Lower leg skin (tissue), 3 donors: ENCODE measurements around the gene CBX2.

Source experiments
- POLR2A ChIP-seq, 2 donors: fragments of 450-650 bp; IDR thresholded peaks; one replicate each; pipeline ENCODE4 v1.6.1; 2016 to 2017; ENCODE audit warnings: antibody characterized with exemption in 2 of 2, mild to moderate bottlenecking in 1 of 2, moderate library complexity in 1 of 2
- TF ChIP-seq, protein P1 (sequence below), 3 donors: fragments of 450-650 bp; IDR thresholded peaks; one replicate each; pipeline ENCODE4 v1.5.1; 2016; ENCODE audit warnings: antibody characterized with exemption in 3 of 3, mild to moderate bottlenecking in 3 of 3, moderate library complexity in 2 of 3

- TF ChIP-seq, protein P1, sequence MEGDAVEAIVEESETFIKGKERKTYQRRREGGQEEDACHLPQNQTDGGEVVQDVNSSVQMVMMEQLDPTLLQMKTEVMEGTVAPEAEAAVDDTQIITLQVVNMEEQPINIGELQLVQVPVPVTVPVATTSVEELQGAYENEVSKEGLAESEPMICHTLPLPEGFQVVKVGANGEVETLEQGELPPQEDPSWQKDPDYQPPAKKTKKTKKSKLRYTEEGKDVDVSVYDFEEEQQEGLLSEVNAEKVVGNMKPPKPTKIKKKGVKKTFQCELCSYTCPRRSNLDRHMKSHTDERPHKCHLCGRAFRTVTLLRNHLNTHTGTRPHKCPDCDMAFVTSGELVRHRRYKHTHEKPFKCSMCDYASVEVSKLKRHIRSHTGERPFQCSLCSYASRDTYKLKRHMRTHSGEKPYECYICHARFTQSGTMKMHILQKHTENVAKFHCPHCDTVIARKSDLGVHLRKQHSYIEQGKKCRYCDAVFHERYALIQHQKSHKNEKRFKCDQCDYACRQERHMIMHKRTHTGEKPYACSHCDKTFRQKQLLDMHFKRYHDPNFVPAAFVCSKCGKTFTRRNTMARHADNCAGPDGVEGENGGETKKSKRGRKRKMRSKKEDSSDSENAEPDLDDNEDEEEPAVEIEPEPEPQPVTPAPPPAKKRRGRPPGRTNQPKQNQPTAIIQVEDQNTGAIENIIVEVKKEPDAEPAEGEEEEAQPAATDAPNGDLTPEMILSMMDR (IDR thresholded peaks at IDR 0.05), result no peak
- no peak for TF ChIP-seq POLR2A (IDR thresholded peaks at IDR 0.05)
These were observed 36.6 kb upstream of the CBX2 start for GRCh38 chr17:79741401-79741750.
